ENCODE measurements around the gene FRMD3. TPM values are rescaled to one million over a fixed set of nuclear protein-coding genes. Genes with fewer than 3 reads are reported as not detected.

FRMD3 gene
- total RNA-seq, 1 donor from 2014 or later: 1.9 TPM

- Histone ChIP-seq H2AFZ (replicated peaks) (no peak overlapping the region), H3K4me3 (no peak overlapping the region), H4K20me1 (ENCODE audit: low read depth) (no peaks in the 10 kb centered on the region), H3K27me3 (no peaks in the 10 kb centered on the region), H3K4me2 (no peak overlapping the region), H3F3A (ENCODE audit: low read depth) (no peaks in the 10 kb centered on the region), H3K27ac (no peak overlapping the region), H3K79me2 (ENCODE audit: low read depth) (no peaks in the 10 kb centered on the region), H3K9me3 (ENCODE audit: low read depth) (no peaks in the 10 kb centered on the region), H3K36me3 (no peaks in the 10 kb centered on the region), H3K4me1 (no peaks in the 10 kb centered on the region), H3K9ac (no peak overlapping the region)
- peak overlapping the region; percentile 35 for H3K27ac Mint-ChIP-seq
- peaks cover 2% of the 10 kb centered on the region for H3K27me3 Mint-ChIP-seq (ENCODE audit: insufficient read depth, low read depth)
- H3K36me3 Mint-ChIP-seq: no peaks in the 10 kb centered on the region
- peak; percentile 8 for DNase-seq (ENCODE audit: low spot score)
- TF ChIP-seq EZH2 (IDR thresholded peaks at IDR 0.05) (no peak), CTCF (IDR thresholded peaks at IDR 0.05) (no peak), EZH2phosphoT487 (IDR thresholded peaks at IDR 0.05) (no peak)
- peaks cover 14% of the 10 kb centered on the region for H3K4me1 Mint-ChIP-seq
- no peak overlapping the region for H3K4me3 Mint-ChIP-seq
- H3K9me3 Mint-ChIP-seq: peaks cover 5% of the 10 kb centered on the region
Measured at GRCh38 chr9:83430681-83431080, 107.5 kb downstream of the FRMD3 start.

DNA sequence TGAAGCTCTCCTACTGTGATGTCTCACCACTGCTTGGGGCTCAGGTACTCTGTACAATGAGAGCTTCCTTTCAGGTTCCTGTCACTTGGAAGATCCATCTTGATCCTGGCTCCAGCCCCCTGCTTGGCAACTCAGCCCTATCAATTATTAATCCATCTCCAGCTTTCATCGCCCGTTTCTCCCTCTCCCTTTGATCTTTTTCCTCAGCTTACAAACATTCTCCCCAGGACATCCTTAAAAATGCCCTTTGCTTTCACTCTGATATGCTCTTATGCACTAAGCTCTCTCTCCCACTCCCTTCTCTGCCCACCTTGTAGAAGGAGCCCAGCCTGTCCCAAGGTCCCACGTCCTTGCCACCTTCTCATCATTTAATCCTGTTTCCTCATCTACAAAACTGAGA is 109.0 kb downstream of the FRMD3 start:
- Histone ChIP-seq H2AFZ (replicated peaks) (no peak overlapping the region), H3K4me2 (no peak overlapping the region)
- peaks cover 14% of the 10 kb centered on the region for H3K4me1 Mint-ChIP-seq

GRCh38 chr9:83425240-83425639 is 113.0 kb downstream of the FRMD3 start:
- H3K27ac ChIP-seq: no peak overlapping the region
- DNase-seq (ENCODE audit: low spot score): no peak
- H3K27ac Mint-ChIP-seq: no peak overlapping the region
- no peaks in the 10 kb centered on the region for H3K9me3 ChIP-seq (ENCODE audit: low read depth)
- H3K9ac ChIP-seq: no peak overlapping the region
- no peaks in the 10 kb centered on the region for H3K79me2 ChIP-seq (ENCODE audit: low read depth)
- no peaks in the 10 kb centered on the region for H3F3A ChIP-seq (ENCODE audit: low read depth)
- H2AFZ ChIP-seq (replicated peaks): no peak overlapping the region
- no peaks in the 10 kb centered on the region for H3K9me3 Mint-ChIP-seq
- TF ChIP-seq EZH2phosphoT487 (IDR thresholded peaks at IDR 0.05) (no peak), EZH2 (IDR thresholded peaks at IDR 0.05) (no peak), CTCF (IDR thresholded peaks at IDR 0.05) (no peak)
- no peaks in the 10 kb centered on the region for H3K36me3 Mint-ChIP-seq
- H3K36me3 ChIP-seq: no peaks in the 10 kb centered on the region
- H3K4me2 ChIP-seq: no peak overlapping the region
- H3K27me3 Mint-ChIP-seq (ENCODE audit: insufficient read depth, low read depth): peaks cover 2% of the 10 kb centered on the region
- no peak overlapping the region for H3K4me3 Mint-ChIP-seq
- no peaks in the 10 kb centered on the region for H3K27me3 ChIP-seq
- no peaks in the 10 kb centered on the region for H4K20me1 ChIP-seq (ENCODE audit: low read depth)
- H3K4me1 Mint-ChIP-seq: peaks cover 9% of the 10 kb centered on the region
- no peak overlapping the region for H3K4me3 ChIP-seq
- H3K4me1 ChIP-seq: no peaks in the 10 kb centered on the region

More for the DNA sequence above, 109.0 kb downstream of the FRMD3 start:
- no peaks in the 10 kb centered on the region for H3K4me1 ChIP-seq
- no peak overlapping the region for H3K4me3 ChIP-seq
- H3K27ac ChIP-seq: no peak overlapping the region
- no peaks in the 10 kb centered on the region for H3K9me3 ChIP-seq (ENCODE audit: low read depth)
- no peaks in the 10 kb centered on the region for H4K20me1 ChIP-seq (ENCODE audit: low read depth)
- Mint-ChIP-seq H3K36me3 (no peaks in the 10 kb centered on the region), H3K27ac (no peak overlapping the region), H3K4me3 (no peak overlapping the region), H3K27me3 (ENCODE audit: insufficient read depth, low read depth) (peaks cover 2% of the 10 kb centered on the region), H3K9me3 (peaks cover 5% of the 10 kb centered on the region)
- H3F3A ChIP-seq (ENCODE audit: low read depth): no peaks in the 10 kb centered on the region
- no peak overlapping the region for H3K9ac ChIP-seq
- no peaks in the 10 kb centered on the region for H3K36me3 ChIP-seq
- H3K79me2 ChIP-seq (ENCODE audit: low read depth): no peaks in the 10 kb centered on the region
- no peak for TF ChIP-seq CTCF (IDR thresholded peaks at IDR 0.05)
- no peak for TF ChIP-seq EZH2 (IDR thresholded peaks at IDR 0.05)
- no peak for TF ChIP-seq EZH2phosphoT487 (IDR thresholded peaks at IDR 0.05)
- DNase-seq (ENCODE audit: low spot score): no peak
- no peaks in the 10 kb centered on the region for H3K27me3 ChIP-seq
